Motor neuron (in vitro differentiated cells): ENCODE data around the gene GIMAP2. TPM values are rescaled to one million over a fixed set of nuclear protein-coding genes. Genes with fewer than 3 reads are reported as not detected.

ENCODE experiments used
- ATAC-seq, 8 experiments: fragments of 200-7000 bp; cut with Tn5 transposase; replicated peaks in 6 of 8; 2 replicates each; pipeline ENCODE4 v1.8.0; 2021; ENCODE audit warnings: mild to moderate bottlenecking in 8 of 8, moderate library complexity in 8 of 8
- H3K27ac ChIP-seq, 2 donors: fragments of 250-450 bp; sonication (Bioruptor Pico); 2 replicates each; pipeline ENCODE4 v1.9.0; 2021; ENCODE audit warnings: antibody characterized with exemption in 2 of 2, mild to moderate bottlenecking in 2 of 2, moderate library complexity in 1 of 2
- H3K4me1 ChIP-seq, 2 donors: fragments of 250-450 bp; sonication (Bioruptor Pico); replicated peaks in 1 of 2; 2 replicates each; pipeline ENCODE4 v1.6.1; 2021; ENCODE audit warnings: antibody characterized with exemption in 2 of 2, mild to moderate bottlenecking in 2 of 2, moderate library complexity in 1 of 2
- H3K4me3 ChIP-seq, 5 donors: fragments of 250-450 bp; sonication (Bioruptor Pico); 2 replicates each; pipeline ENCODE4 v1.9.0; 2021; ENCODE audit warnings: antibody characterized with exemption in 5 of 5, mild to moderate bottlenecking in 5 of 5, moderate library complexity in 4 of 5
- WGBS, 10 experiments: fragments of 450-650 bp; shearing (Covaris generic); methylation state at CpG; one replicate each; pipeline ENCODE4 v1.0.0; 2022; 5-methylcytosine and 5-hydroxymethylcytosine counted together
- in situ Hi-C, 9 experiments: fragments of 400-800 bp; cut with MboI; loops; one replicate each; pipeline ENCODE4 v1.15.0; 2021; ENCODE audit warnings: low sequenced_read_pairs in 9 of 9, low pct_unique_long_range_greater_than_20kb in 2 of 9; ENCODE audit not compliant: unreplicated experiment in 9 of 9
- total RNA-seq, 8 experiments: library from RNA; unstranded; fragments of 300-600 nt; gene quantifications; 2 replicates each; pipeline versions ENCODE4 v1.2.3 to v1.2.4, GENCODE V29; 2022

Gene GIMAP2
- total RNA-seq, 8 experiments from 2014 or later, result 0.13 to 3.3 (median 0.97) TPM; not detected in 2

DNA sequence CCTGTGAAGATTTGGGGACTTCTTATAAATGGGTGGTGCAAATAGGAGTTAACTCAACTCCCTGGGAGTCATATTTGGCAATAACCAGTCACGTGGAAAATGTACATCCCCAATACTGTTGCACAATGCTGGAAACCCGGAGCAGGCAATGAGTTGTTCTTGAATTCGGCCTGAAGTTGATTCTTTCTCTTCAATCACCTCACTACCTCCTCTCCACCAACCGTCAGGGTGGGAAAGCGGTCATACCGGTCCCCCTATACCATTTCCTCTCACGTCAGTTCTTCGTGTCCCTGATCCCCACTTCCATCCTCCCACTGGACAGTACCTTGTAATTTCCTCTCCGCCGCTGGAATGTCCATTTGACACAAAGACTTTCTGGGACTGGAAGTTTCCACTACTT, 54.5 kb downstream of the GIMAP2 start:
- Histone ChIP-seq H3K4me1 (peaks cover 0 to 9% of the 10 kb centered on the region in 2 donors), H3K27ac (no peak overlapping the region), H3K4me3 (no peak overlapping the region)
- 13 to 100% (median 63%) methylated on average over 2 to 10 of the region's 10 CpGs; no CpG with 5 or more reads in 2 of the 10 experiments for WGBS, 10 experiments
- ATAC-seq, result no peak
- in situ Hi-C loops, result no loop called here

DNA sequence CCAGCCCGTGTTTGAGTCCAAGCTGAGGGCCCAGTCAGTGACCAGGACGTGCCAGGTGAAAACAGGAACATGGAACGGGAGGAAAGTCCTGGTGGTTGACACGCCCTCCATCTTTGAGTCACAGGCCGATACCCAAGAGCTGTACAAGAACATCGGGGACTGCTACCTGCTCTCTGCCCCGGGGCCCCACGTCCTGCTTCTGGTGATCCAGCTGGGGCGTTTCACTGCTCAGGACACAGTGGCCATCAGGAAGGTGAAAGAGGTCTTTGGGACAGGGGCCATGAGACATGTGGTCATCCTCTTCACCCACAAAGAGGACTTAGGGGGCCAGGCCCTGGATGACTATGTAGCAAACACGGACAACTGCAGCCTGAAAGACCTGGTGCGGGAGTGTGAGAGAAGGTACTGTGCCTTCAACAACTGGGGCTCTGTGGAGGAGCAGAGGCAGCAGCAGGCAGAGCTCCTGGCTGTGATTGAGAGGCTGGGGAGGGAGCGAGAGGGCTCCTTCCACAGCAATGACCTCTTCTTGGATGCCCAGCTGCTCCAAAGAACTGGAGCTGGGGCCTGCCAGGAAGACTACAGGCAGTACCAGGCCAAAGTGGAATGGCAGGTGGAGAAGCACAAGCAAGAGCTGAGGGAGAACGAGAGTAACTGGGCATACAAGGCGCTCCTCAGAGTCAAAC, 56.9 kb downstream of the GIMAP2 start:
- Histone ChIP-seq H3K4me1 (no peaks in the 10 kb centered on the region), H3K27ac (no peak overlapping the region), H3K4me3 (no peak overlapping the region)
- in situ Hi-C loops, result no loop called here
- ATAC-seq, result no peak
- 8 to 85% (median 64%) methylated on average over 1 to 8 of the region's 14 CpGs; no CpG with 5 or more reads in 4 of the 10 experiments for WGBS, 10 experiments

Other genes with a start within 250 kb of the GIMAP2 start
- under 1 TPM in 5 of 8 experiments, not detected in 3; 0.05 to 0.47 (median 0.14) TPM for gene GIMAP8, start 235.1 kb upstream of the GIMAP2 start, total RNA-seq
- under 1 TPM in 2 of 8 experiments, not detected in 6; 0.35 to 0.38 TPM for gene GIMAP7, start 170.8 kb upstream of the GIMAP2 start, total RNA-seq
- gene GIMAP4, start 118.3 kb upstream of the GIMAP2 start, total RNA-seq, result under 1 TPM in 5 of 8 experiments, not detected in 3; 0.05 to 0.57 (median 0.38) TPM
- gene GIMAP6, start 53.3 kb upstream of the GIMAP2 start, total RNA-seq, result under 1 TPM in 5 of 8 experiments, not detected in 3; 0.05 to 0.62 (median 0.31) TPM
- gene GIMAP1, start 30.9 kb downstream of the GIMAP2 start, total RNA-seq, result under 1 TPM in 4 of 8 experiments, not detected in 4; 0.04 to 0.59 (median 0.40) TPM
- gene GIMAP5, start 51.7 kb downstream of the GIMAP2 start, total RNA-seq, result 1 to 10 TPM in 1 of 8 experiments, under 1 TPM in 4, not detected in 3; 0.17 to 2.0 (median 0.80) TPM
- gene TMEM176B, start 114.7 kb downstream of the GIMAP2 start, total RNA-seq, result 100 to 1,000 TPM in 1 of 8 experiments, 10 to 100 TPM in 5, 1 to 10 TPM in 1, under 1 TPM in 1; 0.49 to 134 (median 29.1) TPM
- gene TMEM176A, start 115.1 kb downstream of the GIMAP2 start, total RNA-seq, result 100 to 1,000 TPM in 1 of 8 experiments, 10 to 100 TPM in 5, 1 to 10 TPM in 1, under 1 TPM in 1; 0.42 to 179 (median 25.6) TPM
- gene AOC1, start 166.8 kb downstream of the GIMAP2 start, total RNA-seq, result under 1 TPM in 5 of 8 experiments, not detected in 3; 0.09 to 0.47 (median 0.33) TPM